Motor neuron (in vitro differentiated cells): ENCODE data around the gene MDM4. TPM values are rescaled to one million over a fixed set of nuclear protein-coding genes. Genes with fewer than 3 reads are reported as not detected.

ENCODE experiments used
- ATAC-seq, 8 experiments: fragments of 200-7000 bp; cut with Tn5 transposase; replicated peaks in 6 of 8; 2 replicates each; pipeline ENCODE4 v1.8.0; 2021; ENCODE audit warnings: mild to moderate bottlenecking in 8 of 8, moderate library complexity in 8 of 8
- H3K27ac ChIP-seq, 2 donors: fragments of 250-450 bp; sonication (Bioruptor Pico); 2 replicates each; pipeline ENCODE4 v1.9.0; 2021; ENCODE audit warnings: antibody characterized with exemption in 2 of 2, mild to moderate bottlenecking in 2 of 2, moderate library complexity in 1 of 2
- H3K4me1 ChIP-seq, 2 donors: fragments of 250-450 bp; sonication (Bioruptor Pico); replicated peaks in 1 of 2; 2 replicates each; pipeline ENCODE4 v1.6.1; 2021; ENCODE audit warnings: antibody characterized with exemption in 2 of 2, mild to moderate bottlenecking in 2 of 2, moderate library complexity in 1 of 2
- H3K4me3 ChIP-seq, 5 donors: fragments of 250-450 bp; sonication (Bioruptor Pico); 2 replicates each; pipeline ENCODE4 v1.9.0; 2021; ENCODE audit warnings: antibody characterized with exemption in 5 of 5, mild to moderate bottlenecking in 5 of 5, moderate library complexity in 4 of 5
- WGBS, 10 experiments: fragments of 450-650 bp; shearing (Covaris generic); methylation state at CpG; one replicate each; pipeline ENCODE4 v1.0.0; 2022; 5-methylcytosine and 5-hydroxymethylcytosine counted together
- in situ Hi-C, 9 experiments: fragments of 400-800 bp; cut with MboI; loops; one replicate each; pipeline ENCODE4 v1.15.0; 2021; ENCODE audit warnings: low sequenced_read_pairs in 9 of 9, low pct_unique_long_range_greater_than_20kb in 2 of 9; ENCODE audit not compliant: unreplicated experiment in 9 of 9
- total RNA-seq, 8 experiments: library from RNA; unstranded; fragments of 300-600 nt; gene quantifications; 2 replicates each; pipeline versions ENCODE4 v1.2.3 to v1.2.4, GENCODE V29; 2022

The MDM4 gene
- total RNA-seq, 8 experiments from 2014 or later: 28.7 to 139 (median 40.1) TPM

DNA sequence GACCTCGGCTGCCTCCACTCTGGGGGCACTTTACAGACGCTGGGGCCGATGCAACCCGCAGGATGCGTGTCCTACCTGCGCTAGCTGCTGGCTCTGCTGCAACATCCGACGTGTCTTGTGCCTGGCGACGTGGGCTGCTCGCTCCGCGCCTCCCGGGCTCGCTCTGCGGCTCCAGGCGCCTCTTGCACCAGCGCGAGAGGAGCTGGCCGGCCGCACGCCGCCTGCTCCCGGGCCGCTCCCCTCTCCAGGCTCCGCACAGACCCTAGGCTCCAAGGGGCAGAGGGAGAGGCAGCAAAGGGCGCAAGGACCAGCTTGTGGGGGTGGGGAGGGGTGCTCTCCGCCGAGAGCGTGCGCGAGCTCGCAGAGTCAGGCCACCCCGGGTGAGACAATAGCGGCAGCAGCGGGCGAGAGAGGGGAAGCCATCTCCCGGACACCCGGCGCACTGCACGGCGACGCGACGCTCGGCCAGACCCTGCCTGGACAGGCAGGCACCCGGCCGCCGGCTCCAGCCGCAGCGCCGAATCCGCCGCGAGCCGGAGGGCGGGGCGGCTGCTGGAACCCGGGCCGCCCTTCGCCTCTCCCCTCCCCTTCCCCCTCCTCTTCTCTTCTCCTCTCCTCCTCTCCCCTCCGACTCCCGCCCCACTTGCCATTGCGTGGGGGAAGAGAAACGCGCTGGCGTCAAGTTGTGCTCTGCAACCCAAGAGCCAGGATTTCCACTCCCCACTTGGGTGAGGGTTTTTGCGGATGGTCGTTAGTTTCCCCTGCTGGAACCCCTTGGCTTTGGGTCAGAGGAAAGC, 21.7 kb upstream of the MDM4 start, which contains the start of gene PIK3C2B:
TSS of gene PIK3C2B (minus strand) at position 525 of the 797 bp plus-strand sequence. CDS start 25,003 bp downstream, outside the sequence.
- peak; percentile 83 to 93 (median 92) for ATAC-seq
- 0 to 4% (median 2%) methylated on average over 1 to 6 of the region's 69 CpGs; no CpG with 5 or more reads in 7 of the 10 experiments for WGBS, 10 experiments
- peak within 1 kb of the TSS; percentile 95 to 96 for H3K27ac ChIP-seq

GRCh38 chr1:204495078-204495753, 21.0 kb upstream of the MDM4 start:
- WGBS, 10 experiments: 0 to 22% (median 10%) methylated on average over 3 to 14 of the region's 17 CpGs; no CpG with 5 or more reads in 1 of the 10 experiments
- in situ Hi-C loops: no loop called here
- peaks cover 13 to 19% of the 10 kb centered on the region in 2 donors for H3K4me1 ChIP-seq
- H3K4me3 ChIP-seq: peak overlapping the region; percentile 61 to 82 (median 73)
- H3K27ac ChIP-seq: peak overlapping the region; percentile 42 to 96
- peak in 6 of 8 experiments; percentile 1 to 14 (median 6) for ATAC-seq

More for the DNA sequence above, 21.7 kb upstream of the MDM4 start, which contains the start of gene PIK3C2B:
- peaks cover 13 to 19% of the 10 kb centered on the region in 2 donors for H3K4me1 ChIP-seq
- in situ Hi-C loops: no loop called here
- peak within 1 kb of the TSS; percentile 61 to 82 (median 73) for H3K4me3 ChIP-seq

DNA sequence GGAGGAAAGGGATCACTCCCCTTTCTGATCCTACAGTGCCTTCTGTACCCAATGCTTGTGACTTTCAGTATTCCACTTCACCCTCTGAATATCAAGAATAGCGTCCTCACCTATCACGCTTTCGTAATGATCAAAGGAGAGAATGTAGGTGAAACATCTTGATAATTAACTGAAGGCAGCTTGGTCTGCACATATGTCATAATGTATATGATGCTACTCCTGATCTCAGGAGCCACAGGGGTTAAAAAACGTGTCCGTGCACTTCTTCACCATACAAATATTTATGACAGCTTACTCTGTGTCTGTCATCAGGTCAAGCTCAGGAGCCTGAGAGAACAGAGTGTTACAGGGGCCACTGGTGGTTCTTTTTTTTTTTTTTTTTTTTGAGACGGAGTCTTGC, 20.4 kb upstream of the MDM4 start:
- no peak overlapping the region for H3K27ac ChIP-seq
- peaks cover 13 to 19% of the 10 kb centered on the region in 2 donors for H3K4me1 ChIP-seq
- no peak for ATAC-seq
- 40 to 94% (median 87%) methylated on average over 1 to 5 of the region's 6 CpGs; no CpG with 5 or more reads in 2 of the 10 experiments for WGBS, 10 experiments
- H3K4me3 ChIP-seq: peak overlapping the region in 1 of 5 donors; percentile 62
- in situ Hi-C loops: no loop called here

DNA sequence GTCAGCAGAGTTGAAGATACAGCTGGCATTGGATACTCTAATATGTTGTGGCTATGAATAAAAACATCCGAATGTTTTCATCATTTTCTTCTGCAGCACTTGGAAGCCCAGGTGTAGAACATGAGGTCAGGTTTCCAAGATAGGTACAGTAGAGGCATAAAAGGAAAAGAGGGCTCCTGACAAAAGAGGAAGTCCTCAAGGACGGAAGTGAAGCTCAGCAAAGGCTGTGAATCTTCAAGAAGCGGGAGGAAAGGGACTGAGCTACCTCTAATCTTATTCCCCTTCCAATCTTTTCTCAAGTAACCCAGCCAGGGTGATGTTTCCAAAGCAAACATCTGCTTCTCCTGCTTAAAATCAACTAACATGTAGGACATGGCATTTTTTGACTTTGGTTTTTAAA, 17.2 kb upstream of the MDM4 start:
- Histone ChIP-seq H3K4me3 (no peak overlapping the region), H3K4me1 (peaks cover 9 to 15% of the 10 kb centered on the region in 2 donors), H3K27ac (no peak overlapping the region)
- no peak for ATAC-seq
- in situ Hi-C loops: no loop called here
- WGBS, 10 experiments: 50 to 100% (median 89%) methylated on average over 1 to 3 of the region's 3 CpGs; no CpG with 5 or more reads in 2 of the 10 experiments

GRCh38 chr1:204499511-204500468, 16.4 kb upstream of the MDM4 start:
- in situ Hi-C loops: loop anchor here (5.0 to 25.0 kb wide), 6 partner anchors 52 to 337 kb away; partner anchors contain the start of genes ETNK2 (in 1 of the 9), KISS1 (in 1 of the 9) and REN (in 1 of the 9)
- Histone ChIP-seq H3K4me3 (no peak overlapping the region), H3K27ac (no peak overlapping the region), H3K4me1 (peaks cover 9 to 15% of the 10 kb centered on the region in 2 donors)
- WGBS, 10 experiments: 60 to 100% (median 95%) methylated on average over 1 to 7 of the region's 7 CpGs
- no peak for ATAC-seq

GRCh38 chr1:204502241-204502640, 14.0 kb upstream of the MDM4 start:
- no peak for ATAC-seq
- no peak overlapping the region for H3K27ac ChIP-seq
- peaks cover 5 to 9% of the 10 kb centered on the region in 2 donors for H3K4me1 ChIP-seq
- no peak overlapping the region for H3K4me3 ChIP-seq
- in situ Hi-C loops: loop anchor here (5.0 to 25.0 kb wide), 6 partner anchors 55 to 340 kb away; partner anchors contain the start of genes ETNK2 (in 1 of the 9), KISS1 (in 1 of the 9) and REN (in 1 of the 9)
- WGBS, 10 experiments: 29 to 96% (median 83%) methylated on average over 1 to 6 of the region's 6 CpGs

DNA sequence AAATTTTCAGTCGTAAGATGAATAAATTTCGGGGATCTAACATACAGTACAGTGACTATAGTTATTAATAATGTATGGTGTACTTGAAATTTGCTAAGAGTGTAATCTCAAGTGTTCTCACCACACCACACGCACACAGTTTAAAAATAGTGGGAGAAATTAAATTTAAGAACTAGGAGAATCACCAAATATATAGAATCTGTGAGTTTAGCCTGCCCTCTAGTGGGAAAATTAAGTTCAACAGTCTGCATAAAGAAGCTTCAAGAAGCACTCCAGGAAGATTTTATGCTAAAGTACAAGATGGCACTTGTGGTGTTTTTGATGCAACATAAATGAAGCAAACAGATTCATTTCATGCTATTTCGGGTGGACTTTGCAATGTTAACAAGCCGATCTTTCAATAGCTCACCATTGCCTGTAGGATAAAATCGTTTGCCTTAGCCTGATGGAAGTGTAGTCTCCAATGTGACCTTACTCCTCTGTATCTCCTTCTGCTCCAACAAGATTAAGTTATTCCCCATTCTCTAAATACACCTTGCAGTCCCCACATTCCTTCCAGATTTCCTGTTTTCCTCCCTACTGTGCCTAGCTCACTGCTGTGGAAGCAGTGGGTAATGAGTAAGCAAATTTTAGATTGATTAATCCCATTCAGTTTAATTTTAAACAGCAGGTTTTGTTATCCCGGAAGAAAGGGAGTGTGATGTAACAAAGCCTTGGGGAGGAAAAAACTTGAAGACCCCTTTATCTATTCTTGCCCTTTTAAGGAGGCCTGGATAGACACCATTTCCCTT, 12.9 kb upstream of the MDM4 start:
- in situ Hi-C loops: loop anchor here (5.0 to 25.0 kb wide), 6 partner anchors 56 to 341 kb away; partner anchors contain the start of genes ETNK2 (in 1 of the 9), KISS1 (in 1 of the 9) and REN (in 1 of the 9)
- no peak overlapping the region for H3K27ac ChIP-seq
- peaks cover 9% of the 10 kb centered on the region in 2 donors for H3K4me1 ChIP-seq
- no peak for ATAC-seq
- WGBS, 10 experiments: 10 to 35% (median 22%) methylated on average over 3 to 7 of the region's 7 CpGs
- H3K4me3 ChIP-seq: no peak overlapping the region

GRCh38 chr1:204503913-204504519, 12.2 kb upstream of the MDM4 start:
- Histone ChIP-seq H3K4me3 (no peak overlapping the region), H3K4me1 (peaks cover 9% of the 10 kb centered on the region in 2 donors), H3K27ac (no peak overlapping the region)
- in situ Hi-C loops: loop anchor here (5.0 to 25.0 kb wide), 6 partner anchors 57 to 342 kb away; partner anchors contain the start of genes ETNK2 (in 1 of the 9), KISS1 (in 1 of the 9) and REN (in 1 of the 9)
- WGBS, 10 experiments: 58 to 100% (median 87%) methylated on average over 1 to 4 of the region's 4 CpGs
- ATAC-seq: no peak

GRCh38 chr1:204505674-204506200, 10.5 kb upstream of the MDM4 start:
- WGBS, 10 experiments: 0 to 47% (median 12%) methylated on average over 3 to 4 of the region's 4 CpGs; no CpG with 5 or more reads in 1 of the 10 experiments
- Histone ChIP-seq H3K27ac (peak overlapping the region; percentile 69 to 80), H3K4me3 (peak overlapping the region; percentile 41 to 60 (median 47)), H3K4me1 (peaks cover 9% of the 10 kb centered on the region in 2 donors)
- no peak for ATAC-seq
- in situ Hi-C loops: loop anchor here in 6 of 9 experiments (10.0 to 25.0 kb wide), 4 partner anchors 61 to 343 kb away; partner anchors contain the start of genes ETNK2 (in 1 of the 6), KISS1 (in 1 of the 6) and REN (in 1 of the 6)

GRCh38 chr1:204506201-204506968, 9.8 kb upstream of the MDM4 start:
- H3K4me1 ChIP-seq: peaks cover 9% of the 10 kb centered on the region in 2 donors
- H3K27ac ChIP-seq: peak overlapping the region; percentile 69 to 82
- ATAC-seq: peak; percentile 83 to 91 (median 86)
- in situ Hi-C loops: loop anchor here in 6 of 9 experiments (10.0 to 25.0 kb wide), 4 partner anchors 62 to 344 kb away; partner anchors contain the start of genes ETNK2 (in 1 of the 6), KISS1 (in 1 of the 6) and REN (in 1 of the 6)
- peak overlapping the region; percentile 41 to 60 (median 47) for H3K4me3 ChIP-seq
- WGBS, 10 experiments: 0 to 8% (median 2%) methylated on average over 3 to 23 of the region's 27 CpGs
